Activated CD8-positive, alpha-beta memory T cell treated with anti-CD3 and anti-CD28 coated beads, Interleukin-2, amount 50 U/mL, for 4 hours (primary cell): Measurements from ENCODE around the gene PIP5K1C.
"Not testable (repeated sequence)": the region's sequence is repeated elsewhere in the genome, so short reads cannot be mapped to it uniquely, and the experiment has no call there.

Source experiments
- DNase-seq: peaks from one replicate; pipeline ENCODE4 v3.0.0-alpha.2; 2020

The PIP5K1C gene

DNA sequence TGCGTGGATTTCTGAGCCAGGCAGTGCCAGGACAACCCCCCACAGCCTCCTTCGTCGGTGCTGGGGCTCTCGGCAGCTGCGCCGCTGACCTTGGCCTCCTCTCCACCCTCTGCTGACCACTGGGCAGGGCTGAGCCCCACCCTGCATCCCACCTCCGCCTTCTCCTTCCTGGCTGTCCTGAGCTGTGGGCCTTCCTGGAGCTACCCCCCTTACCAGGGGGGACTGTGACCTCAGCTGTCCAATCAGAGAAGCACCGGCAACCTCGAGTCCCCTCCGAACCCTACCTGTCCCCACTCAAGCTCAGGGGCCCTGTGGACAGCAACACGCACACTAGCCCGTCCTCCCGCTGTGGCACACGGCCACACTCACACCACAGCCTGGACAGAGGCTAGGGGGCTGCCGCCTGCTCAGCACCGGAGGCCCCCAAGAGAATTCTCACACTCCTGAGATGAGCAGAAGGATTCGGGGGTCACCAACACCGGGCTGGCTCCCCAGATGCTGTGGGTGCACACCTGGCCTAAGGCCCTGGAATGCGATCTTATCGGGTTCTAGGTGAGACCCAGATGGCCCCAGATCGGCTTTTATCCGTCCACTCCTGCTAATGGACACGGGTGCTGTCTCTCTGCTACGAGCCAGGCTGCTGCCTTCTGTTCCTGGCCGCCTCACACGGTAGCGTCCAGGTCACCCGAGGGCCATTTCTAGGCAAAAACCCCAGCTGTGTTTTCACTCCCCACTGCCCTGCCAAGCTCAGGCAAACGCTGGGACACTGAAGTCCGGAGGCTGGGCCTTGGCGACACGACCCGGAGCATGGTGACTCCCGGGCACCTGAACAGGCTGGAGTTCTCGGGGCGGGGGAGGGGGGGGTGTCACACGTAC, 41.2 kb downstream of the PIP5K1C start:
- no peak for DNase-seq

GRCh38 chr19:3658004-3658869, 42.0 kb downstream of the PIP5K1C start:
- no peak for DNase-seq

GRCh38 chr19:3657395-3657769, 42.9 kb downstream of the PIP5K1C start:
- no peak for DNase-seq

GRCh38 chr19:3656747-3657394, 43.4 kb downstream of the PIP5K1C start:
- DNase-seq: no peak

DNA sequence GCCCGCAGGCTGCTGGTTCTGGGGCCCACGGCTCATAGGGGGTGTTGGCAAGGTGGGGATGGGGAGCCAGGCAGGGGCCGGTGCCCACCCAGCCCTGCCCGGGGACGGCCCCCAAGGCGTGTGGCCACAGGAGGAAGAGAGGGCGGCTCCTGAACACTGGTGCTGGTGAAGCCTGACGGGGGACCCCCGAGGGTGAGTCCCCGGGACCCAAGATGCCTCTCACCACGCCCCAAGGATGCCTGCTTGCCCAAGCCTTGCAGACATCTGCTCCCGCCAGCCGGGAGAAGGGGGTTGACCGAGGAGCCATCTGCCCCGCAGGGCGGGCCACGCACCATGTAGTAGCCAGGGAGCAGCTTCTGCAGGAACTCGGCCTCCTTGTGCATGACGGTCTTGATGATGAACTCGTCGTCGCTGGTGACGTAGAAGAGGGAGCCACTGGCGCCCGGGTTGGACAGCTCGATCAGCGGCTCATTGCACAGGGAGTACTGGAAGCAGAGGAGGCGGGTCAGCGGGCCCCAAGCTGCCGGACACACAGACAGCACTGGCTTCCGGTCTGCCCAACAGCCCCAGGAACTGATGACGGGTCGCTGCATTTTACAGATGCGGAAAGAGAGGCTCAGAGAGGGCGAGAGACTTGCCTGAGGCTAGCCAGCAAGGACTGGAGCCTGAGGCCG, 44.1 kb downstream of the PIP5K1C start:
- DNase-seq: no peak

DNA sequence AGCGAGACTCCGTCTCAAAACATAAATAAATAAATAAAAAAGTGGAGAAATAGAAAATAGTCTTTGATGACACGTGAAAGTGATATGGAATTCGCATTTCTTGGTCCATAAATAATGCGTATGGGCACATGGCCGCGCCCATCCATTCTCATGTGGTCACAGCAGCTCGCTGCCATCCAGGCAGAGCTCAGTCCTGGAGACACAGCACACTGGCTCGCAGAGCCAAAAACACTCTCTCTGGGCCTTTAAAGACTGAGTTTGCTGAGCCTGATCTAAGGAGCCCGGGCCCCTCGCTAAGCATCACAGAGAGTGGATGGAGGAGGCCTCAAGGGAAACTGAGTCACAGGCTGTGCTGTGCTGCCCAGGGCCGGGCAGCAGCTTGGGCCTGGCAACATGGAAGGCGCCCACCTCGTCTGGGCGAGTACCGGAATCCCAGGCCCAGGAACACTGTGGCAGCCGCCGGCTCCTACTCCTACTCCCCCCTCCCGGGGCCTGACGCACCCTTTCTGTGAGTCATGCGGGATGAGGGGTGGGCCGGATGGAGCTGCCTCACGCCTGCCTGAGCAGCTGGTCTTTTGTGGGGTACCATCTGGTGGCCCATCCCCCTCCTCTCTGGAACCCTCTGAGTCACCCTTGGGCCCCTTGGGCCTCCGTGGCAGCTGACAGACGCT, 44.7 kb downstream of the PIP5K1C start:
- DNase-seq: no peak

DNA sequence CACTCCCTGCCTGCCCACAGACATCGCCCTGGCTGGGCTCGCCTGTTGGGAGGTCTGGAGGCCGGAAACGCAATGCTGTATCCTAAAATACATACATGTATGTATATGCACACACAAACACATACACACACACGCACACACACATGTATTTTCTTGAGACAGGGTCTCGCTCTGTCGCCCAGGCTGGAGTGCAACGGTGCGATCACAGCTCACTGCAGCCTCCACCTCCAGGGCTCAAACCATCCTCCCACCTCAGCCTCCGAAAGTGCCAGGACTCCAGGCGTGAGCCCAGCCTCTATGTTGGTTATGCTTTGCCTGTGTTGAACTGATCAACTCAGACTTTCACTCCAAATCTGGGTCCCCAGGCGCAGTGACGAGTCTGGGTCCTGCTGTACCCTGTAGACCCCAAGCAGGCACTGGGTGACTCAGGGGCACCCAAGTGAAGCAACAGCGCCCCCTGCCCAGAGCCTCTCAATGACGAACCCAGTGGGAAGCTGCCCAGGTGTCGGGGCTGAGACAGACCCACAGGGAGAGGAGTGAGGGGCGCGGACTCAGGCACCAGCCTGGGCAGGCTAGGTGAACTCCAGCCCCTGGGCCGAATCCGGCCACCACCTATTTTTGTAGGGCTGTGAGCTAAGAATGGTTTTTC, 46.3 kb downstream of the PIP5K1C start:
- no peak for DNase-seq

DNA sequence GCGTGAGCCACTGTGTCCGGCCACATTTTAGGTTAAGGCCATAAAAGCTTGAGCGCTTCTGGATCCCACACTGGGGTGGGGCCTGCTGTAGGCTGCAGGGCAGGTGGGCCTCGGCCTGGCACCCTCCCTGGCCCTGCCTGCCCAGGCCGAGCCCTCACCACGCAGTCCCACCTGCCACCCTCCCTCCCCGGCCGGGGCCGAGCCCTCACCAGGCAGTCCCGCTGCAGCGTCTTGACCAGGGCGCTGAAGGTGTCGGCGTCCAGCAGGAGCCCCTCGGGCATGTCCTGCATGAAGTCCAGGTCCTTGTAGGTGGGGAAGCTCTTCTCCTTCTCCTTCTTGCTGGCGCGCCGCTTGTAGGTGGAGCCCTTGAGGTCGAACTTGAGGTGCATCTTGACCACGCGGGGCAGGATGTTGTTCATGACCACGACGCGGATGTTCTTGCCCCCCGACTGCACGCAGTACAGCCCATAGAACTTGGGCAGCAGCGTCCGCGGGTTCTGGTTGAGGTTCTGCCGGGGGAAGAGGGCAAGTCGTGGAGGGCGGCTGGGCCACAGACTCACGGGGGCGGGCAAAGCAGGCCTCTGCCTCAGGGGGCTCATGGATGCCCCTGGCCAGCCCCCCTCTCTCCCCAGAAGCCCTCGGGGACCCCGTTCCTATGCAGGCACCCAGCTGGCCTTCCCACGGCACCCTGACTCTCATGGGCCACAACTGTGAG, 47.0 kb downstream of the PIP5K1C start:
- DNase-seq: no peak

GRCh38 chr19:3652422-3652821, 47.8 kb downstream of the PIP5K1C start:
- no peak for DNase-seq

GRCh38 chr19:3651684-3652083, 48.6 kb downstream of the PIP5K1C start:
- DNase-seq: no peak

- no peak for DNase-seq
These were observed 50.4 kb downstream of the PIP5K1C start for GRCh38 chr19:3649888-3650287.

DNA sequence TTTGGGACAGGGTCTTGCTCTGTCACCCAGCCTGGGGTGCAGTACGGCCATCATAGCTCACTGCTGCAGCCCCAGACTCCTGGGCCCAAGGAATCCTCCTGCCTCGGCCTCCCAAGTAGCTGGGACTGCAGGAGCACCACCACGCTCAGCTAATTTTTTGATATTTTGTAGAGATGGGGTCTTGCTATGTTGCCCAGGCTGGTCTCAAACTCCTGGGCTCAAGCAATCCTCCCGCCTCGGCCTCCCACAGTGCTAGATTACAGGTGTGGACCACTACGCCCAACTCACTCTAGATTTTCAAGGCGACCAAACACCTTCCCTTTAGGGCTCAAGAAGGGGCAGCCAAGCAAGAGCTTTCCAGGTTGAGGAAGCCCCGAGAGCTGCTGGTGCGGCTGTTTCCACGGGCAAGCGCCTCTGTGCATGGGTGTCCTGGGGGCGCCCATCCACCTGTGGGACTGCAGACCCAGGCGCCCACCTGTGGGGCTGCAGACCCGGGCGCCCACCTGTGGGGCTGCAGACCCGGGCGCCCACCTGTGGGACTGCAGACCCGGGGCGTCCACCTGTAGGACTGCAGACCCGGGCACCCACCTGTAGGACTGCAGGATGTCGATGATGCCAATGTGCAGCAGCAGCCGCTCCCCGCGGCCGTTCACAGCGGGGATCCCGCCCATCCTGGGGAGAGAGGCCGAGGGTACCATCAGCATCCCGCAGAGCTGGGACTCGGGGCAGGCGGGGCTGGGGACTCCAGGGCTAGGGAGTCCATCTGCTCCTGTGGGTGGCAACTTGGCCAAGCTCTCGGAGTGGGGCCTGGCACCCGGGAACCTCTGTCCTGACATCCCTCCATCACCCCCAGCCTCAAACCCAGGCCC, 52.0 kb downstream of the PIP5K1C start:
- no peak for DNase-seq

- not testable (repeated sequence) for DNase-seq
These were observed 53.2 kb downstream of the PIP5K1C start for GRCh38 chr19:3647102-3647501.

GRCh38 chr19:3646336-3647092, 53.8 kb downstream of the PIP5K1C start:
- DNase-seq: no peak

- no peak for DNase-seq
These were observed 54.5 kb downstream of the PIP5K1C start for GRCh38 chr19:3645726-3646125.

GRCh38 chr19:3645067-3645396, 55.2 kb downstream of the PIP5K1C start:
- no peak for DNase-seq

GRCh38 chr19:3644351-3645066, 55.8 kb downstream of the PIP5K1C start:
- DNase-seq: no peak

DNA sequence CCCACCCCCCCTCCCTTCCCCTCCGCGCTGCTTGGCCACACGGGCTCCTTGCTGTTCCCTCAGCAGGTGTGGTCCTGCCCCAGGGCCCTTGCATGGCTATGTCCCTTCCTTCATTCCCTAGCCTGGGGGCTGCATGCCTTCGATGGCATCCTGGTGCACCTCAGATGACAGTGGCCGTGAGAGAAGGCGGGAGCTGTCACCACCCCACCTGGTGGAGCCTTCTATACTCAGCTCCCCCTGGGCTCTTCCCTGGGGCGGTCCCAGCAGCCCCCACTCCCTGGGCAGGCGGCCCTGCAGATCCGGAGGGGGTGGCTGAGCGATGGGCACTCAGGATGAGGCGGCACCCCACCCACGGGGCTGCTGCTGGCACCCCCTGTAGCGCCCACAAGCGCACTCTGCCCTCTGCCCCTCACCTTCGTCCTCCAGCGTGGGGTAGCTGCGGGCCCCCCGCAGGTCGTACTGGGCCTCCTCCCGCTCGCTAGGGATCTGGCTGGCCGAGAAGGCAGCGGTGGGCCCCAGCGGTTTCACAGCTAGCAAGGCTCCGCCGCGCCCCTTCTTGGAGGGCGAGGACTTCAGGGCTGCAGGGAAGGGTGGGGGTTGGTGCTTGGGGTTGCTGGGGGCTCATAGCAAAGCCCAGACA, 56.5 kb downstream of the PIP5K1C start:
- no peak for DNase-seq
